IMR-90 (cell line): ENCODE data around the gene KIF25. TPM values are rescaled to one million over a fixed set of nuclear protein-coding genes. Genes with fewer than 3 reads are reported as not detected.

Experiments used
- ATAC-seq: fragments of 200-7000 bp; cut with Tn5 transposase; 2 replicates; pipeline ENCODE4 v1.9.1; 2020; ENCODE audit warnings: low read depth, mild to moderate bottlenecking, moderate library complexity
- BruUV-seq: library from RNA; stranded (reverse); fragments of 400-500 nt; replicated peaks from 2 replicates; lab custom pipeline; 2021; lab: Mats Ljungman, UMichigan
- CTCF ChIA-PET: fragments of 300-600 bp; formaldehyde crosslinking; extraction: SDS; loops from one replicate; lab custom pipeline; 2021; ENCODE audit warnings: antibody characterized with exemption; lab: Yijun Ruan, JAX
- POLR2A ChIA-PET: fragments of 300-600 bp; sonication (Branson Sonifier 250); formaldehyde crosslinking; loops from one replicate; lab custom pipeline; 2022; ENCODE audit warnings: antibody characterized with exemption; ENCODE audit not compliant: unreplicated experiment; lab: Charles Lee
- DNase-seq: peaks from one replicate; pipeline ENCODE4 v3.0.0; 2013
- H2AFZ ChIP-seq: replicated peaks from 2 replicates; pipeline ENCODE3; 2013; ENCODE audit warnings: low read length, mild to moderate bottlenecking; ENCODE audit not compliant: poor library complexity
- H2AK5ac ChIP-seq: 2 replicates; pipeline ENCODE4 v1.6.1; 2013; ENCODE audit warnings: low read depth, low read length, inconsistent platforms
- H2AK9ac ChIP-seq: replicated peaks from 2 replicates; pipeline ENCODE3; 2013; ENCODE audit warnings: mild to moderate bottlenecking, low read depth, low read length, moderate library complexity; ENCODE audit not compliant: poor library complexity
- H2BK120ac ChIP-seq: 2 replicates; pipeline ENCODE4 v1.6.1; 2013; ENCODE audit warnings: low read depth, low read length, inconsistent platforms
- H2BK15ac ChIP-seq: 3 replicates; pipeline ENCODE4 v1.6.1; 2013; ENCODE audit warnings: low read depth, low read length, inconsistent platforms
- H2BK20ac ChIP-seq: 2 replicates; pipeline ENCODE4 v1.6.1; 2013; ENCODE audit warnings: low read depth, mild to moderate bottlenecking, inconsistent platforms, low read length, moderate library complexity
- H2BK5ac ChIP-seq: 2 replicates; pipeline ENCODE4 v1.6.1; 2013; ENCODE audit warnings: mild to moderate bottlenecking, low read depth, low read length, inconsistent platforms; ENCODE audit not compliant: poor library complexity, severe bottlenecking
- H3K14ac ChIP-seq: replicated peaks from 2 replicates; pipeline ENCODE4 v1.6.1; 2013; ENCODE audit warnings: low read depth, low read length, inconsistent platforms
- H3K18ac ChIP-seq: 2 replicates; pipeline ENCODE4 v1.6.1; 2013; ENCODE audit warnings: low read depth, low read length, control low read depth
- H3K23ac ChIP-seq: 2 replicates; pipeline ENCODE4 v1.6.1; 2013; ENCODE audit warnings: low read depth, low read length, inconsistent platforms
- H3K27ac ChIP-seq: 2 replicates; pipeline ENCODE4 v1.5.1; 2013; ENCODE audit warnings: mild to moderate bottlenecking, control low read depth, low read length; ENCODE audit not compliant: insufficient read depth
- H3K27me3 ChIP-seq: 2 replicates; pipeline ENCODE4 v1.6.1; 2013; ENCODE audit warnings: low read length; ENCODE audit not compliant: control insufficient read depth, insufficient read depth
- H3K36me3 ChIP-seq: 2 replicates; pipeline ENCODE4 v1.6.1; 2013; ENCODE audit warnings: low read length, mixed read lengths; ENCODE audit not compliant: control insufficient read depth, insufficient read depth
- H3K4ac ChIP-seq: 2 replicates; pipeline ENCODE4 v1.6.1; 2013; ENCODE audit warnings: low read depth, low read length, inconsistent platforms
- H3K4me1 ChIP-seq: 2 replicates; pipeline ENCODE4 v1.6.1; 2013; ENCODE audit warnings: low read length, mixed read lengths; ENCODE audit not compliant: control insufficient read depth, insufficient read depth
- H3K4me2 ChIP-seq: 2 replicates; pipeline ENCODE4 v1.6.1; 2013; ENCODE audit warnings: low read depth, mild to moderate bottlenecking, control low read depth, low read length, moderate library complexity
- H3K4me3 ChIP-seq: 2 replicates; pipeline ENCODE4 v1.5.1; 2013; ENCODE audit warnings: low read depth, mild to moderate bottlenecking, control low read depth, low read length, moderate library complexity; ENCODE audit not compliant: insufficient read depth
- H3K56ac ChIP-seq: 2 replicates; pipeline ENCODE4 v1.6.1; 2013; ENCODE audit warnings: low read length, inconsistent platforms; ENCODE audit not compliant: insufficient read depth; ENCODE audit errors: extremely low read depth
- H3K79me1 ChIP-seq, 2 experiments: 2 replicates each; pipeline ENCODE4 v1.6.1; 2013; ENCODE audit warnings: low read length in 2 of 2, inconsistent platforms in 1 of 2, low read depth in 1 of 2
- H3K9ac ChIP-seq: 2 replicates; pipeline ENCODE4 v1.6.1; 2013; ENCODE audit warnings: low read depth, low read length, control low read depth
- H3K9me1 ChIP-seq: 2 replicates; pipeline ENCODE4 v1.6.1; 2013; ENCODE audit warnings: low read length, inconsistent platforms; ENCODE audit not compliant: insufficient read depth
- H3K9me3 ChIP-seq: 2 replicates; pipeline ENCODE4 v1.6.1; 2013; ENCODE audit warnings: low read length; ENCODE audit not compliant: control insufficient read depth, insufficient read depth
- H4K20me1 ChIP-seq: 2 replicates; pipeline ENCODE4 v1.6.1; 2013; ENCODE audit warnings: low read length, inconsistent platforms; ENCODE audit not compliant: insufficient read depth
- H4K5ac ChIP-seq: 2 replicates; pipeline ENCODE4 v1.6.1; 2013; ENCODE audit warnings: mild to moderate bottlenecking, low read depth, low read length, control low read depth
- H4K8ac ChIP-seq, 2 experiments: 2 replicates each; pipeline ENCODE4 v1.6.1; 2013; ENCODE audit warnings: low read depth in 2 of 2, low read length in 2 of 2, control low read depth in 1 of 2, inconsistent platforms in 1 of 2
- H4K91ac ChIP-seq: 2 replicates; pipeline ENCODE4 v1.6.1; 2013; ENCODE audit warnings: low read depth, low read length, inconsistent platforms; ENCODE audit not compliant: insufficient read depth
- BHLHE40 ChIP-seq: fragments of 150-350 bp; IDR thresholded peaks from 2 replicates; pipeline ENCODE4 v1.6.1; 2016; ENCODE audit warnings: mild to moderate bottlenecking, low read depth, low read length
- CEBPB ChIP-seq: IDR thresholded peaks from 2 replicates; pipeline ENCODE4 v1.6.1; 2012; ENCODE audit warnings: low read depth, low read length, improper control_type of control experiment
- CHD1 ChIP-seq: IDR thresholded peaks from 2 replicates; pipeline ENCODE4 v1.6.1; 2012; ENCODE audit warnings: low read depth, low read length, improper control_type of control experiment
- FOS ChIP-seq: fragments of 150-350 bp; IDR thresholded peaks from 2 replicates; pipeline ENCODE4 v1.6.1; 2016; ENCODE audit warnings: low read depth, low read length
- MAFK ChIP-seq: IDR thresholded peaks from 2 replicates; pipeline ENCODE4 v1.6.1; 2012; ENCODE audit warnings: low read depth, low read length, improper control_type of control experiment
- MAZ ChIP-seq: IDR thresholded peaks from 2 replicates; pipeline ENCODE4 v1.6.1; 2012; ENCODE audit warnings: low read depth, mild to moderate bottlenecking, low read length, improper control_type of control experiment, moderate library complexity, borderline replicate concordance
- MXI1 ChIP-seq: IDR thresholded peaks from 2 replicates; pipeline ENCODE4 v1.6.1; 2012; ENCODE audit warnings: low read depth, mild to moderate bottlenecking, low read length, moderate library complexity, borderline replicate concordance
- NFE2L2 ChIP-seq: fragments of 150-350 bp; IDR thresholded peaks from 2 replicates; pipeline ENCODE4 v1.6.1; 2016; ENCODE audit warnings: low read depth, mild to moderate bottlenecking, low read length
- RAD21 ChIP-seq: IDR thresholded peaks from 2 replicates; pipeline ENCODE4 v1.6.1; 2012; ENCODE audit warnings: low read length, improper control_type of control experiment
- RCOR1 ChIP-seq: IDR thresholded peaks from 2 replicates; pipeline ENCODE4 v1.6.1; 2012; ENCODE audit warnings: mild to moderate bottlenecking, low read length, improper control_type of control experiment; ENCODE audit not compliant: insufficient replicate concordance
- RFX5 ChIP-seq: IDR thresholded peaks from 2 replicates; pipeline ENCODE4 v1.8.0; 2012; ENCODE audit warnings: low read depth, mild to moderate bottlenecking, low read length, moderate library complexity
- SMC3 ChIP-seq: fragments of 150-350 bp; IDR thresholded peaks from 2 replicates; pipeline ENCODE4 v1.6.1; 2016; ENCODE audit warnings: low read depth, mild to moderate bottlenecking, antibody characterized with exemption, low read length, moderate library complexity
- WGBS, 2 experiments: methylation state at CpG; one replicate each; pipeline versions ENCODE4 v1.1.5 to v1.1.7; 2013; ENCODE audit warnings: missing lambda C conversion rate in 2 of 2; ENCODE audit not compliant: insufficient read length in 1 of 2; ENCODE audit errors: extremely low coverage in 2 of 2; 5-methylcytosine and 5-hydroxymethylcytosine counted together
- dilution Hi-C: fragments of 300-500 bp; cut with HindIII; formaldehyde crosslinking; loops from one replicate; pipeline ENCODE4 v1.14.3; 2018; ENCODE audit warnings: low sequenced_read_pairs; ENCODE audit not compliant: unreplicated experiment
- in situ Hi-C: fragments of 300-500 bp; cut with MboI; formaldehyde crosslinking; loops from 3 replicates; pipeline ENCODE4 v1.14.3; 2019; ENCODE audit warnings: low sequenced_read_pairs, inconsistent platforms, mixed read lengths
- intact Hi-C: fragments of 100-400 bp; cut with micrococcal nuclease; formaldehyde crosslinking; loops from 2 replicates; pipeline ENCODE4 v1.10.0; 2022
- polyA plus RNA-seq, 3 experiments: library from polyadenylated mRNA; depleted of rRNA; stranded (reverse); fragments of >200 nt; gene quantifications; 2 replicates each; pipeline ENCODE4 v1.2.3, GENCODE V29; 2012; ENCODE audit warnings: low replicate concordance in 1 of 3
- total RNA-seq: library from RNA; depleted of rRNA; stranded (reverse); fragments of >200 nt; gene quantifications from 2 replicates; pipeline ENCODE4 v1.2.3, GENCODE V29; 2012

KIF25 gene
- total and polyA plus RNA-seq, 2 of the 4 experiments (the other 2 are of a cell fraction), result not detected

DNA sequence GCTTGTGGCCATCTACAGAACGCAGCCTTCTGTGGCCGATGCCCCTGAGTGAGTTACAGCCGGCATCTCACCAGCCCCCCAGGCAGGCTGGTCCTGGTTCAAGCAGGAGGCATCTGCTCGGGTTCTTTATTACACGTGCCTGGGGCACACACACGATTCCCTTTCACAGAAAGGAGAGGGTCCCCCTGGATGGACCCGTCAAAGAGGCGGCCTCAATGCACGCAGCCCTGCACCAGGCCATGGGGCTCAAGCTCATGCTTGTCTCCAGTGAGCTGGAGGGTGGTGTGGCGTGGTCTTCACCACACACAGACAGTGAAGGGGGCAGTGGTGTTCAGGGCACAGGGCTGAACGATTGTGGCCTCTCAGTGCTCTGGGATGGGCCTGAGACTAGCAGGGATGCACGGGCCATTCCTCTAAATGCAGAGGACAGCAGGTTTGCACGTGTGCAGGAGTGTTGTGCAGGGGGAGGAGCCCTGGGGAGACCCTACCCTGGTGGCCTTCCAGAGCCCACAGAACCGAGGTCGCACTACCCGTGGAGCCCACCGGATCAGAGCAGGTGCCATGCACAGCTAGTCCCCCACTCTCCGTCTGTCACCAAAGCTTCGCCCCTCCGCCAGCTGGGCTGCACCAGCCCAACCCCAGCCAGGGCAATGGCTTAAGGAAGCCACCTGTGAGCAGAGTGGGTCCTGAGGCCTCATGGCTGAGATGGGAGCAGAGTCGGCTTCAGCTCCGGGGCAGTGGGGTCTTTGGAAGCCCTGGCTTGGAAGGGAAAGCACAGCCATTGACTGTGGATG is 58.4 kb downstream of the KIF25 start (continued):
- TF ChIP-seq RAD21, result no peak

- Histone ChIP-seq H4K91ac (no peak overlapping the region), H3K4me1 (no peaks in the 10 kb centered on the region), H3K14ac (no peak overlapping the region), H2BK20ac (no peak overlapping the region), H3K36me3 (no peaks in the 10 kb centered on the region), H4K8ac (no peak overlapping the region), H3K4ac (no peak overlapping the region), H4K5ac (no peak overlapping the region), H2BK15ac (no peak overlapping the region), H3K9ac (no peak overlapping the region), H2AFZ (no peak overlapping the region), H3K23ac (no peak overlapping the region), H3K79me1 (no peaks in the 10 kb centered on the region), H2BK120ac (no peak overlapping the region), H3K9me1 (no peaks in the 10 kb centered on the region), H2BK5ac (no peak overlapping the region), H3K27me3 (no peaks in the 10 kb centered on the region; the same call in 1 of the 2 replicates), H3K27ac (no peak overlapping the region), H3K9me3 (no peaks in the 10 kb centered on the region), H3K4me3 (no peak overlapping the region), H4K20me1 (no peaks in the 10 kb centered on the region), H2AK5ac (no peak overlapping the region), H3K4me2 (no peak overlapping the region), H2AK9ac (no peak overlapping the region), H3K56ac (no peak overlapping the region), H3K18ac (no peak overlapping the region)
- dilution Hi-C loops (no loop called here), intact Hi-C loops (no loop called here), in situ Hi-C loops (no loop called here)
- WGBS, 2 experiments, result 77% methylated on average over 10 of the region's 24 CpGs; no CpG with 5 or more reads in 1 of the 2 experiments
- BruUV-seq, result no TSS peak
- no peak for DNase-seq
- TF ChIP-seq NFE2L2 (no peak), RFX5 (no peak), MAFK (no peak), MAZ (no peak), RAD21 (no peak), FOS (no peak), SMC3 (no peak), MXI1 (no peak), CHD1 (no peak), RCOR1 (no peak), CEBPB (no peak), BHLHE40 (no peak)
- no peak for ATAC-seq
- ChIA-PET POLR2A (no interaction called here), CTCF (no interaction called here)
These were observed 59.5 kb downstream of the KIF25 start for GRCh38 chr6:168056892-168057527.
